ENCODE data around the gene ASB6.

DNA sequence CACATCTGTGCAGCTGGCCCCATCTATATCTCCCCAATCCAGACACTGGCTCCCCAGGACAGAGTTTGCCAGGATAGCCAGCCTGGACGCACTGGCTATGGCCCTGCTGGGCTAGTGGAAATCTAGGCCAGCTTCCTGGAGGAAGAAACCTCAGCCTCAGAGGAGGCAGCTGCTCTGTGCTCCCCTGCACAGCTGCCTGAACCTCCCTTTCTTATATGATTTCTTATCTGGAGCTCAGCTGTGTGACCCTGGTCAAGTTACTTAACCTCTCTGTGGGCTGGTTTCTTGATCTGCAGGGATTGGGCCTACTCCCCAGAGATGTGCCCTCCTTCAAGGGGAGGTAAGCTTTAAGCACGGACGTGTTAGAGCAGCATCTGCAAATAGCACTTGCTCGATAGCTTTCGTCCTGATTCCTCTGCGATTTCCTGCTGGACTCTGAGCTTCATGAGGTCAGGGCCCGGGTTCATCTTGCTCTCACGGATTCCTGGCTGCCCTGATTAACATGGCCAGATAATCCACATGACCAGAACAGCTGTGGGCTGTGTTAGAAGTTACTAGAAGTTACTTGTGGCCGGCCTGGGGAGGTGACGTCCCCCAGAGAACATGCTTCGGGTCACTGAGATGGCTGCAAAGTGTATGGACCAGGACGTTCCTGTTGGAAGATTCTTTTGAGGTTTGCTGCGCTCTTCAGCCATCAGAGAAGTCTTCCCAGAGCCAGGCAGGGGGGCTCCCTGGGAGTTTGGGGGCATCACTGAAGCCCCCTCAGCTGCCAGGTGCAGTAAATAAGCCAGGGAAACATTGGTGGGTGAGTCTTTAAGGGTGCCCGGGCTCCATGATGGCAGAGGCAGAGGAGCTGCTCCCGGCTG lies 35.6 kb downstream of the ASB6 start:
- TF ChIP-seq POLR2A (IDR thresholded peaks at IDR 0.05; ENCODE audit: low read depth): no peak
- TF ChIP-seq, protein P1, sequence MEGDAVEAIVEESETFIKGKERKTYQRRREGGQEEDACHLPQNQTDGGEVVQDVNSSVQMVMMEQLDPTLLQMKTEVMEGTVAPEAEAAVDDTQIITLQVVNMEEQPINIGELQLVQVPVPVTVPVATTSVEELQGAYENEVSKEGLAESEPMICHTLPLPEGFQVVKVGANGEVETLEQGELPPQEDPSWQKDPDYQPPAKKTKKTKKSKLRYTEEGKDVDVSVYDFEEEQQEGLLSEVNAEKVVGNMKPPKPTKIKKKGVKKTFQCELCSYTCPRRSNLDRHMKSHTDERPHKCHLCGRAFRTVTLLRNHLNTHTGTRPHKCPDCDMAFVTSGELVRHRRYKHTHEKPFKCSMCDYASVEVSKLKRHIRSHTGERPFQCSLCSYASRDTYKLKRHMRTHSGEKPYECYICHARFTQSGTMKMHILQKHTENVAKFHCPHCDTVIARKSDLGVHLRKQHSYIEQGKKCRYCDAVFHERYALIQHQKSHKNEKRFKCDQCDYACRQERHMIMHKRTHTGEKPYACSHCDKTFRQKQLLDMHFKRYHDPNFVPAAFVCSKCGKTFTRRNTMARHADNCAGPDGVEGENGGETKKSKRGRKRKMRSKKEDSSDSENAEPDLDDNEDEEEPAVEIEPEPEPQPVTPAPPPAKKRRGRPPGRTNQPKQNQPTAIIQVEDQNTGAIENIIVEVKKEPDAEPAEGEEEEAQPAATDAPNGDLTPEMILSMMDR (IDR thresholded peaks at IDR 0.05): no peak
- TF ChIP-seq POLR2AphosphoS5 (IDR thresholded peaks at IDR 0.05): no peak
- no peak for TF ChIP-seq EP300 (IDR thresholded peaks at IDR 0.05)
